B cell (primary cell): ENCODE data around the gene EEPD1.

ENCODE experiments used
- EZH2 ChIP-seq: IDR thresholded peaks from 2 replicates; pipeline ENCODE4 v1.6.1; 2012; ENCODE audit warnings: borderline replicate concordance, low read depth, mild to moderate bottlenecking, moderate library complexity, low read length; ENCODE audit not compliant: insufficient read depth, poor library complexity, severe bottlenecking
- TF ChIP-seq, protein P1 (sequence below): fragments of 200-600 bp; IDR thresholded peaks from one replicate; pipeline ENCODE4 v1.8.0; 2022; ENCODE audit warnings: antibody characterized with exemption, mild to moderate bottlenecking

DNA sequence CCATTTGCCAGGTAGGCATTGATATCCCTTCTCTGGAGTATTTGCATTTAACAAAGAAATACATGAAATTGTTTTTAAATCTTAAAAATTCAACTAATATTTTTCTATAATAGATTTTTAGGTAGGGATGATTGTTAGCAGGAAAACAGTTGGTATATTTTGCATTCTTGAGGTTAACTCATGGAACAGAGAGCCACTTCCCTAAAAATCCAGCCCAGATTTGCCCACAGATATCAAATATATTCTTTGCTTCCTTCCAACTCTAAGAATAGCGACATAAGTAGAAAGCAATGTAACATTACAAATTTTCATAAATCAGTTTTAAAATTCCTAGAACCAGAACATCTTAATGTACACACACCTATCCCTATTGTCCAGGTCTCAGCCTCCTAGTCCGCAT, 191.6 kb downstream of the EEPD1 start:
- TF ChIP-seq, protein P1, sequence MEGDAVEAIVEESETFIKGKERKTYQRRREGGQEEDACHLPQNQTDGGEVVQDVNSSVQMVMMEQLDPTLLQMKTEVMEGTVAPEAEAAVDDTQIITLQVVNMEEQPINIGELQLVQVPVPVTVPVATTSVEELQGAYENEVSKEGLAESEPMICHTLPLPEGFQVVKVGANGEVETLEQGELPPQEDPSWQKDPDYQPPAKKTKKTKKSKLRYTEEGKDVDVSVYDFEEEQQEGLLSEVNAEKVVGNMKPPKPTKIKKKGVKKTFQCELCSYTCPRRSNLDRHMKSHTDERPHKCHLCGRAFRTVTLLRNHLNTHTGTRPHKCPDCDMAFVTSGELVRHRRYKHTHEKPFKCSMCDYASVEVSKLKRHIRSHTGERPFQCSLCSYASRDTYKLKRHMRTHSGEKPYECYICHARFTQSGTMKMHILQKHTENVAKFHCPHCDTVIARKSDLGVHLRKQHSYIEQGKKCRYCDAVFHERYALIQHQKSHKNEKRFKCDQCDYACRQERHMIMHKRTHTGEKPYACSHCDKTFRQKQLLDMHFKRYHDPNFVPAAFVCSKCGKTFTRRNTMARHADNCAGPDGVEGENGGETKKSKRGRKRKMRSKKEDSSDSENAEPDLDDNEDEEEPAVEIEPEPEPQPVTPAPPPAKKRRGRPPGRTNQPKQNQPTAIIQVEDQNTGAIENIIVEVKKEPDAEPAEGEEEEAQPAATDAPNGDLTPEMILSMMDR = no peak
- no peak for TF ChIP-seq EZH2
